Liver (tissue), 3 donors: ENCODE measurements around the gene TXN2.

Experiments
- GABPA ChIP-seq, 2 donors: IDR thresholded peaks in 1 of 2; conservative IDR thresholded peaks in 1 of 2; 2 replicates each; pipeline ENCODE4 v1.6.1; 2016; ENCODE audit warnings: antibody characterized with exemption in 2 of 2, mild to moderate bottlenecking in 1 of 2, moderate library complexity in 1 of 2
- HNF4A ChIP-seq, 2 donors: conservative IDR thresholded peaks; 2 replicates each; pipeline ENCODE4 v1.6.1; 2016; ENCODE audit warnings: antibody characterized with exemption in 2 of 2, mild to moderate bottlenecking in 2 of 2
- JUND ChIP-seq, 2 donors: IDR thresholded peaks; 2 replicates each; pipeline ENCODE4 v1.6.1; 2016; ENCODE audit warnings: antibody characterized with exemption in 2 of 2
- NR2F2 ChIP-seq: IDR thresholded peaks from 2 replicates; pipeline ENCODE4 v1.6.1; 2016; ENCODE audit warnings: antibody characterized with exemption
- RAD21 ChIP-seq, 2 donors: IDR thresholded peaks; 2 replicates each; pipeline ENCODE4 v1.6.1; 2016; ENCODE audit warnings: antibody characterized with exemption in 2 of 2, mild to moderate bottlenecking in 2 of 2
- SP1 ChIP-seq: IDR thresholded peaks from 2 replicates; pipeline ENCODE4 v1.6.1; 2018; ENCODE audit warnings: antibody characterized with exemption, mild to moderate bottlenecking
- TAF1 ChIP-seq: conservative IDR thresholded peaks from 2 replicates; pipeline ENCODE4 v1.6.1; 2016; ENCODE audit warnings: antibody characterized with exemption, mild to moderate bottlenecking
- YY1 ChIP-seq: IDR thresholded peaks from 2 replicates; pipeline ENCODE4 v1.6.1; 2016; ENCODE audit warnings: antibody characterized with exemption, mild to moderate bottlenecking
- TF ChIP-seq, protein P1 (sequence below): IDR thresholded peaks from 2 replicates; pipeline ENCODE4 v1.6.1; 2016; ENCODE audit warnings: antibody characterized with exemption
- TF ChIP-seq, protein P2 (sequence below): fragments of 150-350 bp; IDR thresholded peaks from 2 replicates; pipeline ENCODE4 v1.5.1; 2017; ENCODE audit warnings: improper control_type of control experiment, low read depth, low read length; ENCODE audit not compliant: missing input control
- donor health status: healthy.
- donor health status: healthy.

DNA sequence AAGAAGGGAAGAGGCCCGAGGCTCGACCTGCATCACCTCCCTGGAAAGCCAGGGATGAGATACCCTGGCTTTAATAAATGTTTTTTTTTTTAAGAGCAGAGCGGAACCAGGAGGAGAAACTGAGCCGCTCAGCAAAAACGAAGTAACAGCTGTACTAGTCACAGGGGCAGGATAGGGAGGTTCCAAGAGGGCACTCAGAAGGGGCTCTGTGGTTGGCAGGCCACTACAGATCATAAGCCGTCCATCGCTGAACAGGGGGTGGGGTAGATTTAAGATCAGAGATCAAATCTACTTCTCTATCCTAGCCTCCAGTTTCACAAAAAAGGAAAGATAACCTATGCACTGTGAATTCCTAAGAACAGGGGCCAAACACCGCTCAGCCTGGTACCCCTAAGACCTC is 46.9 kb upstream of the TXN2 start:
- TF ChIP-seq, protein P1, sequence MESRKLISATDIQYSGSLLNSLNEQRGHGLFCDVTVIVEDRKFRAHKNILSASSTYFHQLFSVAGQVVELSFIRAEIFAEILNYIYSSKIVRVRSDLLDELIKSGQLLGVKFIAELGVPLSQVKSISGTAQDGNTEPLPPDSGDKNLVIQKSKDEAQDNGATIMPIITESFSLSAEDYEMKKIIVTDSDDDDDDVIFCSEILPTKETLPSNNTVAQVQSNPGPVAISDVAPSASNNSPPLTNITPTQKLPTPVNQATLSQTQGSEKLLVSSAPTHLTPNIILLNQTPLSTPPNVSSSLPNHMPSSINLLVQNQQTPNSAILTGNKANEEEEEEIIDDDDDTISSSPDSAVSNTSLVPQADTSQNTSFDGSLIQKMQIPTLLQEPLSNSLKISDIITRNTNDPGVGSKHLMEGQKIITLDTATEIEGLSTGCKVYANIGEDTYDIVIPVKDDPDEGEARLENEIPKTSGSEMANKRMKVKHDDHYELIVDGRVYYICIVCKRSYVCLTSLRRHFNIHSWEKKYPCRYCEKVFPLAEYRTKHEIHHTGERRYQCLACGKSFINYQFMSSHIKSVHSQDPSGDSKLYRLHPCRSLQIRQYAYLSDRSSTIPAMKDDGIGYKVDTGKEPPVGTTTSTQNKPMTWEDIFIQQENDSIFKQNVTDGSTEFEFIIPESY, result no peak
- TF ChIP-seq, protein P2, sequence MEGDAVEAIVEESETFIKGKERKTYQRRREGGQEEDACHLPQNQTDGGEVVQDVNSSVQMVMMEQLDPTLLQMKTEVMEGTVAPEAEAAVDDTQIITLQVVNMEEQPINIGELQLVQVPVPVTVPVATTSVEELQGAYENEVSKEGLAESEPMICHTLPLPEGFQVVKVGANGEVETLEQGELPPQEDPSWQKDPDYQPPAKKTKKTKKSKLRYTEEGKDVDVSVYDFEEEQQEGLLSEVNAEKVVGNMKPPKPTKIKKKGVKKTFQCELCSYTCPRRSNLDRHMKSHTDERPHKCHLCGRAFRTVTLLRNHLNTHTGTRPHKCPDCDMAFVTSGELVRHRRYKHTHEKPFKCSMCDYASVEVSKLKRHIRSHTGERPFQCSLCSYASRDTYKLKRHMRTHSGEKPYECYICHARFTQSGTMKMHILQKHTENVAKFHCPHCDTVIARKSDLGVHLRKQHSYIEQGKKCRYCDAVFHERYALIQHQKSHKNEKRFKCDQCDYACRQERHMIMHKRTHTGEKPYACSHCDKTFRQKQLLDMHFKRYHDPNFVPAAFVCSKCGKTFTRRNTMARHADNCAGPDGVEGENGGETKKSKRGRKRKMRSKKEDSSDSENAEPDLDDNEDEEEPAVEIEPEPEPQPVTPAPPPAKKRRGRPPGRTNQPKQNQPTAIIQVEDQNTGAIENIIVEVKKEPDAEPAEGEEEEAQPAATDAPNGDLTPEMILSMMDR, result no peak
- TF ChIP-seq HNF4A (conservative IDR thresholded peaks at IDR 0.05) (no peak), RAD21 (IDR thresholded peaks at IDR 0.05) (no peak), GABPA (IDR thresholded peaks at IDR 0.05 in 1 of 2, conservative IDR thresholded peaks at IDR 0.05 in 1 of 2) (no peak), JUND (IDR thresholded peaks at IDR 0.05) (no peak), SP1 (no peak), TAF1 (no peak), NR2F2 (no peak), YY1 (no peak)
